HG03520 (cell line): ENCODE measurements around the gene ELF4.

Source experiments
- ATAC-seq: cut with Tn5 transposase; IDR thresholded peaks from one replicate; pipeline ENCODE4 v1.9.1; 2021; ENCODE audit warnings: mild to moderate bottlenecking, moderate library complexity; ENCODE audit not compliant: unreplicated experiment

The ELF4 gene

DNA sequence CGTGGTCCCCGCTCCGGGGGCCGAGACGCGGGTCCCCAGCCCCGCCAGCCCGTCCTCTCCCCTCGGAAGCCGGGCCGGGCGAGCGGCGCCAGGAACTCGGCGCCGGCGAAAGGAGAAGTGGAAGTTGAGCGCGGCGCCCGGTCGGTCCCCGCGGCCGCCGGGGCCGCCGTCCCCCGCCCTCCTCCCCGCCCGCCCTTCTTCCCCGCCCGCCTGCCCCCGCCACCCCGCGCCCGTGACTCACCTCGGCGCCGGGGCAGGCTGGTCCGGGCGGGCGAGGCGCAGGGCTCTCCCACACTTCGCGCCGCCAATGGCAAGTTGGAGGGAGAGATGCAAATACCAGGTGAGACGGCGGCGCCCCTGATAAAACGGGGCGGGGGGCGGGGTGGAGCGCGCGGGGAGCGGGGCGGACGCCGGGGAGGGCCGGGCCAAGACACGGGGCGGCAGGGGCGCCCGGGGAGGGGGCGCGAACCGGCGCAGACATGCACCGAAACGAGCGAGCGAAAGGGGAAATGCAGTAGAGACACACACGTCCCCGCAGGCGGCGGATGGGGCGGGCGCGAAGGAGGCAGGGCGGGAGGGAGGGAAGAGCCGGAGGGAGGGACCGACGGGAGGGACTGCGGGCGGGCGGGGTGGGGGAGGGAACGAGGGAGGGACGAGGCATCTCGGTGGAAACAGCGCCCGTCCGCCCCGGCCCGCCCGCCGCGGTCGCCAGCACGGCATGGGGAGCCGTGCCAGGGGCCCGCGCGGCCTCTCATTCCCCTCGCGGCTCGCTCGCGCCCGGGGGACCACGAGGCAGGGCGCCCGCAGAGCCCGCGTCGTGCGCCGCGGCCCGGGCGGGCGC, at the start of gene ELF4:
Gene ELF4 (minus strand): TSS at position 119 of the 841 bp plus-strand sequence. CDS start 29,167 bp downstream, outside the sequence.
- ATAC-seq = no peak

GRCh38 chrX:130159776-130160175, 49.5 kb upstream of the ELF4 start:
- no peak for ATAC-seq

DNA sequence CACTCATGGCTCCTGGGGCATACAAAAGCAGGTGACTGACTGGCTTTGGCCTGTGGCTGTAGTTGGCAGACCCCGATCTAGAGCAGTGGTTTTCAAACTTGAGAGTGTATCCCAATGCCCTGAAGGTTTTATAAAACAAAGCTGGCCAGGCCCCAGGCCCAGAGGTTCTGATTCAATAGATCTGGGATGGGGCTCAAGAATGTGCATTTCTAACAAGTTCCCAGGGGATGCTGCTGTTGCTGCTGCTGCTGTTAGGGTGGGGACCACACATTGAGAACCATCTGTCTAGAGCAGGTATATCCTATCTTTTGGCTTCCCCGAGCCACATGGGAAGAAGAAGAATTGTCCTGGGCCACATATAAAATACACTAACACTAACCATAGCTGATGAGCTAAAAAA, 48.0 kb upstream of the ELF4 start:
- no peak for ATAC-seq

DNA sequence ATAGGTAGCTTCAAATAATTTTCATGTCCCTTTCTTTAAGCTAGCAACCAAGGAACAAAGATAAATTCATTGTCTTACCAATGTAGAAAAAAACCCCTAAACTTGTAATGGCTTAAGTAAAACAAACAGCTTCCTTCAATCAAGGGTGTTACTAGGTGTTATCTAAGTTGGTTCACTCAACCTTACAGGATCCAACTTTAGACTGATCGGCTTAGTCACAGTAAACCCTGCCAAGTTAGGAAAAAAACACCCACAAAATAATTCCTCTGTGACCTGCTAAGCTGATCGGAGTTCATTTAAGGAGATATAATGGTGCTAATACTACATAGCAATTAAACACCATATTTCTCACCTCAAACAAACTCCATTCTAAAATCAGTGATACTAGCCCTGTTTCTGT, 45.3 kb upstream of the ELF4 start:
- ATAC-seq = no peak

- ATAC-seq = no peak
Observed at GRCh38 chrX:130147631-130148030, 37.3 kb upstream of the ELF4 start.

- no peak for ATAC-seq
Observed at GRCh38 chrX:130145123-130145522, 34.8 kb upstream of the ELF4 start.

DNA sequence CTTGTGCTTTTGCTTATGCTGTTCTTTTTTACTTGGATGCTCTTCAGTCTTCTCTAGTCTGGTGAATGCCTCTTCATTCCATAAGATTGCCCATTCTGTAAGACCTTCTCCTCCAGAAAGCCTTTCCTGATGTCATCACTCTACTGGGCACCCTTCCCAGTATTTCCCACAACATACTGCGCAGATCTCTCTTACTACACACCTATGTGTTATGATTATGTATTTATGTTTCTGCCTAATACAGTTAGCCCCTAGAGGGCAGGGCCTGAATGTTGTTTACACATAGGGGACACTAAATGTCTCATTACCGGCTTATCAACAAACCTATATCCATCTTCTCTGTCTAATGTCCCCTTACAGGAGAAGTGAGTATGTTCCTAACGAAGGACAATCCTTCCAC, 34.2 kb upstream of the ELF4 start:
- ATAC-seq = no peak

- no peak for ATAC-seq
Observed at GRCh38 chrX:130139474-130140201, 29.3 kb upstream of the ELF4 start.

- no peak for ATAC-seq
Observed at GRCh38 chrX:130136961-130137360, 26.7 kb upstream of the ELF4 start.

DNA sequence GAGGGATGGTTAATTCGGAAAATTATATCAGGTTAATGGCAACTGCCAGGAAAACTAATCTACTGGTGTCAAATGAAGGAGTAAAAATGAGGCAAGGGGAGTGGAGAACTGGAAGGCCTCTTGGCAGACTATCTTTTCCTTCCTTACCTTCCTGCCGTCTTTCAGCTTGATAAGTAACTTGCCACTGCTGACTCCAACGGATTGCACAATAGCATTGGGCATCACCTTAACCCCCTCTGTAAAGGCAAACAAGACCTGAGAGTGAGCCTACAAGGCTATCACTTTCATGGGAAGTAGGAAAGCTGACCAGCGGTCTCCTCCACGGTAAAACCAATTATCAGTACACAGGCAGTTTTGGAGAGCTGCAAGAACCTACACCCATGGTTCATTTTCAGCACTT, 26.2 kb upstream of the ELF4 start:
- ATAC-seq = no peak

DNA sequence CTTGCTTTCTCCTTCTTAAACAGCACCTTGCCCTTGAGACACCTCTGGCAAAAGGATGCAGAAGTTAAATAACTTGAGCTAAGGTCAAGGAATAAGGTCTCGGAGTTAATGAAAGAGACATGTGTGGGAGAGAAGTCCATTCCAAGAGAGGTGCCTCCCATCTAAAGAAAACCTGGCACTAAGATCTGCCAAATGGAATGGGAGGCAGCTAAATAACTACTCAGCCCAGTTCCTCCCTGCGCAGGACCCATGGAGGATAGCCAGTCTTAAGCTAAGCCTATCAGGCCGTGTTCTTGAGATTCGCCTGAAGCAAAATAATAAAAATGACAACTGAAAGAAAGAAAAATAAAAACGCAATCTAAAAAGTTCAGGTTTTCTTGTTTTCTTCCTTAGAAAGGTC, 20.7 kb upstream of the ELF4 start:
- ATAC-seq = no peak

GRCh38 chrX:130125091-130125874, 15.0 kb upstream of the ELF4 start:
- ATAC-seq = no peak

DNA sequence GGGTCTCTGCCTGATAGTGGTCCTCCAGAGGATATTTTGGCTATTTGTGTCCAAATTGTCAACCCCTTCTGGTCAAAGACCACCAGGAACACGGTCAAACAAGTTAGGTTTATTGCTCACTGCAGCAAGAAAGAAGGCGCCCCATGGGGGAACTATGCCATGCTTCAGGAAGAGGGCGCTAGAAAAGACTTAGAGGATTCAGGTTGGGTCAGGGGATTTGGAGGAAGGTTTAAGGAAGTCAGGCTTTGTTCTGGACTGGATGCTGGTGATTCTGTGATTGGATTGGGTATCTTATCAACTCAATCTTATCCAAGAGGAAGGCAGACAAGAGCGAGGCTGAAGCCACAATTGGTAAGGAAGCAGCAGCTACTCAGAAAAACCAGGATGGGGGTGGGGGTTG, 14.3 kb upstream of the ELF4 start:
- ATAC-seq = no peak

DNA sequence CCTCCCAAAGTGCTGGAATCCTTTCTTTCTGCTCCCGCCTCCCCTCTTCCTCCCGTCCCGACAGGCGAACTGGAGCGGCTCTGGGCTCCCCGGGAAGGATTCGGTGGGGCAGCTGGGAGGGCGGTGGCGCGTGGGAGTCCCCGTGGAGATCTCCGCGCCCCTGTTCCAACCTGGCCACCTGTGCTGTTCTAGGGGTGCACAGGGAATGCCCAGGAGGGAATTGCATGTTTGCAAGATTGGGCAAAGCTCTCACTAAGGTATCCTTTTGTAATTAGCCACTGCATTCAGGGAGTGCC, 11.2 kb upstream of the ELF4 start:
- ATAC-seq = no peak

DNA sequence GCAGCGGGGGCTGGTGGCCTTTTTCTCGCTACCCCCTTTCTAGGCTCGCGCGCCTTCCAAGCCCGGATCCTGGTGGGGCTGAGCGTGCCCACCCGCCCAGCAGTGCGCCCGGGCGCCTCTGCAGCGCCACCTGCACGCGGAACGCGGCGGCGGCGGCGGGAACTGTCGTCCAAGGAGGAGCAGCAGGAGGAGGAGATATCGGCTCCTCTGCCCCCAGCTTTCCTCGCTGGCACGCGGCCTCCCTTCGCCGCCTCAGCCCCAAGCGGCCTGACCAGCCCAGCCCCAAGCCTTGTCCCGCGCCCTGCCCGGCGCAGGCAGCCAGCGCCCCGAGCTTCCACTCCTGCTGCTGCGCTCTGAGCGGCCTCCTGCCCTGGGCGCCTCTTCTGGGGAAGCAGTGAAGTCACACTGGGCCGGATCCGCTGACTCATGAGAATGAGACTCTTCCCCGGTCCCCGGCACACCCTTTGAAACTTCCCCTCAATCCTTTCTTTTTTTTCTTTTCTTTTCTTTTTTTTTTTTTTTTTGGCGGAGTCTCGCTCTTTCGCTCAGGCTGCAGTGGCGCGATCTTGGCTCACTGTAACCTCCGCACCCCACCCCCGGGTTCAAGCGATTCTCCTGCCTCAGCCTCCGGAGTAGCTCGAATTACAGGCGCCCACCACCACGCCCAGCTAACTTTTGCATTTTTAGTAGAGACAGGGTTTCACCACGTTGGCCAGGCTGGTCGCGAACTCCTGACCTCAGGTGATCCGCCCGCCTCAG, 10.6 kb upstream of the ELF4 start:
- ATAC-seq = peak; percentile 54

DNA sequence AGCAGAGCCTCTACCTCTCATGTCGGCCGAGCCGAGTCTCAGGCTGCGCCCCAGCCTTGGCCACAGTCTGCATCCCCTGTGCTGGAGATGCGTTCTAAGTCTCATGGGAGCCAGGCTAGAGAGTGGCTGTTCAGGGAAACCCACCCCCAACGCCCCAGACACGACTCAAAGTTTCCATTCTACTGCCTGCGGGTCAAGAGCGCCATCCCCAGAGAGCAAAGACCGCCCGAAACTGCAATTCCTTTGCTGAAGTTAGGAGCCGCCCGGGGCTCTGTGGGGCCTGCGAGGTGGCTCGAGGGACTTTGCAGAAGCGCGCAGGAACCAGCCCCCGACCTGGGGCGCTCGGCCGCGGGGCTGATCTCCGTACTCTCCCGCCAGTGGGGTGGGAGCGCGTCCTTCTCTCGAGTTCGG, 10.0 kb upstream of the ELF4 start:
- peak; percentile 31 for ATAC-seq

- ATAC-seq = no peak
Observed at GRCh38 chrX:130119312-130119898, 9.1 kb upstream of the ELF4 start.

- no peak for ATAC-seq
Observed at GRCh38 chrX:130118441-130119311, 8.4 kb upstream of the ELF4 start.

DNA sequence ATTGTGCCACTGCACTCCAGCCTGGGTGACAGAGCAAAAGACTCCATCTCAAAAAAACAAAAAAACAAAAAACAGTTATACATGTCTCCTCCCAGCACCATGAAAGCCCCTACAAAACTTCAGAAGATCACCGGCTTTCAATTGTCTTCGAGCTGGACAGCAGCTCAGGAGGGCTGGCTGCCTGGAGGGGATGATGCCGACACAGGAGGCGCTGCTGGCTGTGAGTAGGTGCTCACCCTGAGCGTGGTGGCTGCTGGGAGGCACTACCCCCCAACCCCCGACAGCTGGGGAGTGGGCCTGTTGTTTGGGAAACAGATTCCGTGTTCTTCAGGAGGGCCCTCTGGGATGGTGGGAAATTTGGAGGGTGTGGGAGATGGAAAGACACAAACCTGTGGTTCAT, 6.9 kb upstream of the ELF4 start:
- ATAC-seq = no peak
